ENCODE measurements around the gene NDC1. TPM values are rescaled to one million over a fixed set of nuclear protein-coding genes. Genes with fewer than 3 reads are reported as not detected.
"Not testable (repeated sequence)": the region's sequence is repeated elsewhere in the genome, so short reads cannot be mapped to it uniquely, and the experiment has no call there.

The NDC1 gene
- total RNA-seq, 1 donor from 2014 or later = 40.9 TPM

DNA sequence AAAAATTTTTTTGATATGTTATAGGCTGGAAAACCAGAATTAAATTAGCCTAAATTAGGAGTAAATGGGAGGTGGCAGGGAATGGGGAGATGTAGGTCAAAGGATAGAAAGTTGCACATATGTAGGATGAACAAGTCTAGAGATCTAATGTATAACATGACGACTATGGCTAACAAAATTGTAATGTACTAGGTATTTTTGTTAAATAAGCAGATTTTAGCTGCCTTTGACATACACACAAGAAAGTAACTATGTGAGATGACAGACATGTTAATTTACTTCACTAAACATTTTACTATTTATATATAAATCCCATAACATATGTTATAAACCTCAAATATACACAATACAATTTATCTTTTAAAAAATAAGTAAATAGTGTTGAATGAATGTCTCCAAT lies 68.9 kb downstream of the NDC1 start:
- no peak for DNase-seq (ENCODE audit: low read depth)
- no peak overlapping the region for H3K4me3 ChIP-seq (ENCODE audit: low read depth, low read length)
- TF ChIP-seq, protein P1, sequence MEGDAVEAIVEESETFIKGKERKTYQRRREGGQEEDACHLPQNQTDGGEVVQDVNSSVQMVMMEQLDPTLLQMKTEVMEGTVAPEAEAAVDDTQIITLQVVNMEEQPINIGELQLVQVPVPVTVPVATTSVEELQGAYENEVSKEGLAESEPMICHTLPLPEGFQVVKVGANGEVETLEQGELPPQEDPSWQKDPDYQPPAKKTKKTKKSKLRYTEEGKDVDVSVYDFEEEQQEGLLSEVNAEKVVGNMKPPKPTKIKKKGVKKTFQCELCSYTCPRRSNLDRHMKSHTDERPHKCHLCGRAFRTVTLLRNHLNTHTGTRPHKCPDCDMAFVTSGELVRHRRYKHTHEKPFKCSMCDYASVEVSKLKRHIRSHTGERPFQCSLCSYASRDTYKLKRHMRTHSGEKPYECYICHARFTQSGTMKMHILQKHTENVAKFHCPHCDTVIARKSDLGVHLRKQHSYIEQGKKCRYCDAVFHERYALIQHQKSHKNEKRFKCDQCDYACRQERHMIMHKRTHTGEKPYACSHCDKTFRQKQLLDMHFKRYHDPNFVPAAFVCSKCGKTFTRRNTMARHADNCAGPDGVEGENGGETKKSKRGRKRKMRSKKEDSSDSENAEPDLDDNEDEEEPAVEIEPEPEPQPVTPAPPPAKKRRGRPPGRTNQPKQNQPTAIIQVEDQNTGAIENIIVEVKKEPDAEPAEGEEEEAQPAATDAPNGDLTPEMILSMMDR (conservative IDR thresholded peaks at IDR 0.05; ENCODE audit: low read depth, low read length) = no peak

DNA sequence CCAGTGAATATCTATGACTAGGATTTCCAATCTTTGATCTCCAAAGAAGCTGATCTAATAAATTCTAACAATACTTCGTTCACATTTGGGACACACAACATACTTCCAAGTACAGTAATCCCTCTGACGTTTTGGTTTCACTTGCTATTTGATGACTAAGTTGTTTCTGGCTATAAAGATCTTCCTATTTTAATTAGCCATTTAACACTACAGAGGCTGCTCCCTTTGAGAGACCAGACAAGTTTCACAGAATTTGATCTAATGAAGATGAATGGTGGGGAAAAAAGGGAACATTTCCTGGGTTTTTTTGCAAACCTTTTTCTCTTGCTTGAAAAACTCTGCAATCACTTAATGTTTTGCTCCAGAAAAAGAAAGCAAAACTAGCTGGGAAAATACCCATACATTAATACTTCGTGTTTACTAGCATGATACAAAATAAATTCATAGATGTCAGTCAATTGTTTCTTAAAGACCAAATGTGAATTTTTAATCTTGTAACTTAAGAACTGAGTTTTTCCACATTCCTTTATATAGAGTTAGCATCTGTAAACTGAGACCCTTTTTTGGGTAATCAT lies 71.2 kb downstream of the NDC1 start:
- DNase-seq (ENCODE audit: low read depth) = peak; percentile 18

DNA sequence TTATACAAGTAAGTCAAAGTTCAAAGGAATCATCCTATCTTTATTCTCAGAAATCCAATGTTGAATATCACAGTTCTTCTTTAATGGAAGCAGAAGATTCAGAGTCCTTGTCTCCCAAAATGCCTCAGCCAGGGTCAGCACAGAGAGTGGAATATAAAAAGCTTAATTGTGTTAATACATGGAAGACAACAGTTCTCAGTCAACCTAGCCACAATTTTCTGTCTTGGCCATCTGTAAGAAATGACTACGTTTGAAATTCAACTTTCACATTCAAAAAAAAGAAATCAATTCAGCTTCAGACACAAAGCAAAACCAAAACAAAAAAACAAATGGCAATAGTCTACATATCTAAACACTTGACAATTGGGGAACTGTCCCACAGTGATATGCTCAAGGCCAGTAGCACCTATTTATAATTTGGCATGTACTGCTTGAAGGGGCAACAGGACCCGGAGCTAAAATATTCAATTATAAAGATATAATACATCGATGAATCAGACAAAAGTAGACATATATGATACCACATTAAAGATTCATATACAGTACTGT lies 71.8 kb downstream of the NDC1 start:
- TF ChIP-seq, protein P1 (conservative IDR thresholded peaks at IDR 0.05; ENCODE audit: low read depth, low read length) = no peak
- H3K4me3 ChIP-seq (ENCODE audit: low read depth, low read length) = no peak overlapping the region
- no peak for DNase-seq (ENCODE audit: low read depth)

More for the DNA sequence above, 71.2 kb downstream of the NDC1 start:
- TF ChIP-seq, protein P1 (conservative IDR thresholded peaks at IDR 0.05; ENCODE audit: low read depth, low read length) = no peak
- no peak overlapping the region for H3K4me3 ChIP-seq (ENCODE audit: low read depth, low read length)

DNA sequence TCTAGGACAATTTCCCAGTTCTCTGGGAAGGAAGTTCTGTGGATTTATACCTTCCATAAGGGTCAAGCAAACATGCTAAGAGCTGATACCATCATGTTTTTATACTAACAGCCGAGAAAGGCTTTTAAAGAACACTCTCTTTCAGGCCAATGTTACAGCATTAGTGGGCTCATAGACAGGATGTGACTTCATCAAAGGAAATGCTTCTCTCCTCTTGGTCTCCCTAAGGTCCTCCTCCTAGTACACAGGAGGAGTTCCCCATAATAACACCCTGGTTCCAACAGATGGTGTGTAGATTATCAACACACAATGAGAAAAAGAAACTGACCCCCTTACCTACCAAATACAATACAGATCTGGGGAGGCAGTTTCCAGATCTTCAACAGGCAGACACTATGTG lies 72.4 kb downstream of the NDC1 start:
- H3K4me3 ChIP-seq (ENCODE audit: low read depth, low read length) = no peak overlapping the region
- TF ChIP-seq, protein P1 (conservative IDR thresholded peaks at IDR 0.05; ENCODE audit: low read depth, low read length) = no peak
- DNase-seq (ENCODE audit: low read depth) = no peak

DNA sequence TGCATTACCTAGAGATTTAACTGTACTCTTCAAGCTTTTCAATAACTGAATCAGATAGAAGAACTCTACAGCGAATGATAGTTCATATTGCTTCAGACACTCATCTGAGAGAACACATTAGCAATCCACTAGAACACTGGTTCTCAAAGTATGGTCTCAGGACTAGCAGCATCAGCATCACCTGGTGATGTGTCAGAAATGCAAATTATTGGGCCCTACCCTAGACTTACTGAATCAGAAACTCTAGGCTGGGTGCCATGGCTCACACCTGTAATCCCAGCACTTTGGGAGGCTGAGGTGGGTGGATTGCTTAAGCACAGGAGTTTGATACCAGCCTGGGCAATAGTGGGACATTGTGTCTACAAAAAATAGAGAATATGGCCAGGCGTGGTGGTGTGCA lies 74.2 kb downstream of the NDC1 start:
- H3K4me3 ChIP-seq (ENCODE audit: low read depth, low read length) = no peak overlapping the region
- TF ChIP-seq, protein P1 (conservative IDR thresholded peaks at IDR 0.05; ENCODE audit: low read depth, low read length) = no peak
- DNase-seq (ENCODE audit: low read depth) = no peak

DNA sequence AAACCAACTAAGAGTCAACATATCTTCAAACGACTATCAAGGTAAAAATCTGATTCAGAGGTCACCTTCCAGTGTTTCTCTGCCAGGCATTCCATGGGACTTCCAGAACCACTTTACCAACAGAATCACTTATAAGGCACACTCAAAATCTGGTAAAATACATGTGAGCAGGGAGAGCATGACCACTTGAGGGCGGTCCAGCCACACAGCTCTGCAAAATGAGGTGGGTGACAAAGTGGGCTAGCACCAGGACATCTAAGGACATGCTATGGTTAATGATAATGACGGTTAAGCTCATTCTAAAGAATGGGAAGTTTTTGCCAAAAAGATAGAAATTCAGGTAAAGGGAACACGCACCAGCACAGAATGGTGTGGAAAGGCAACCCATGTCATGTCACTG lies 74.6 kb downstream of the NDC1 start:
- TF ChIP-seq, protein P1 (conservative IDR thresholded peaks at IDR 0.05; ENCODE audit: low read depth, low read length) = no peak
- no peak overlapping the region for H3K4me3 ChIP-seq (ENCODE audit: low read depth, low read length)
- no peak for DNase-seq (ENCODE audit: low read depth)

DNA sequence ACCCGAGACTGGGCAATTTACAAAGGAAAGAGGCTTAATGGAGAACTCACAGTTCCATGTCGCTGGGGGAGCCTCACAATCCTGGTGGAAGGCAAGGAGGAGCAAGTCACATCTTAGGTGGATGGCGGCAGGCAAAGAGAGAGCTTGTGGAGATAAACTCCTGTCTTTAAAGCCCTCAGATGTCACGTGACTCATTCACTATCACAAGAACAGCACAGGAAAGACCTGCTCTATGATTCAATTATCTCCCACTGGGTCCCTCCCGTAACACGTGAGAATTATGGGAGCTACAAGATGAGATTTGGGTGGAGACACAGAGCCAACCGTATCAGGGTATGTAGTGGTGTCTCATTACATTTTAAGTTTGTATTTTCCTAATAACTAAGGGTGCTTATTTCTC lies 77.6 kb downstream of the NDC1 start:
- not testable (repeated sequence) for DNase-seq (ENCODE audit: low read depth); H3K4me3 ChIP-seq (ENCODE audit: low read depth, low read length)
